Stimulated activated CD8-positive, alpha-beta memory T cell treated with anti-CD3 and anti-CD28 coated beads, Interleukin-4, amount 100 ng/mL, for 48 hours (primary cell): ENCODE data around the gene C5AR2.
"Not testable (repeated sequence)": the region's sequence is repeated elsewhere in the genome, so short reads cannot be mapped to it uniquely, and the experiment has no call there.

Source experiments
- DNase-seq: peaks from one replicate; pipeline ENCODE4 v3.0.0-alpha.2; 2020

The C5AR2 gene

DNA sequence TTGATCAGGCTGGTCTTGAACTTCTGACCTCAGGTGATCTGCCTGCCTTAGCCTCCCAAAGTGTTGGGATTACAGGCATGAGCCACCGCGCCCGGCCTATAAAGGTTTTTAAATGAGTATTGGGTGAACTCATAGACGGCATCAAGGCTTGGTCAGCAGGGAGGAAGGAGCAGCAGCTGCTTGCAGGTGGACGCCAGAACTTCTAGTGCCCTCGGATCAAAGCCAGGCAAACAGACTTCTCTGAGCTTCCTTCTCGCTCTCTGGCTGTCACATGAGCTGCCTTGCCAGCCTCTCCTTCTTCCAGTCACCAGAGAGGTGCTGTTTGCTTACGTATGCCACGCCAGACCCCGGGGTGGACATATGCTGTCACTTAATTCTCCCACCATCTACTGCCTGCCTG, 33.5 kb downstream of the C5AR2 start:
- not testable (repeated sequence) for DNase-seq

DNA sequence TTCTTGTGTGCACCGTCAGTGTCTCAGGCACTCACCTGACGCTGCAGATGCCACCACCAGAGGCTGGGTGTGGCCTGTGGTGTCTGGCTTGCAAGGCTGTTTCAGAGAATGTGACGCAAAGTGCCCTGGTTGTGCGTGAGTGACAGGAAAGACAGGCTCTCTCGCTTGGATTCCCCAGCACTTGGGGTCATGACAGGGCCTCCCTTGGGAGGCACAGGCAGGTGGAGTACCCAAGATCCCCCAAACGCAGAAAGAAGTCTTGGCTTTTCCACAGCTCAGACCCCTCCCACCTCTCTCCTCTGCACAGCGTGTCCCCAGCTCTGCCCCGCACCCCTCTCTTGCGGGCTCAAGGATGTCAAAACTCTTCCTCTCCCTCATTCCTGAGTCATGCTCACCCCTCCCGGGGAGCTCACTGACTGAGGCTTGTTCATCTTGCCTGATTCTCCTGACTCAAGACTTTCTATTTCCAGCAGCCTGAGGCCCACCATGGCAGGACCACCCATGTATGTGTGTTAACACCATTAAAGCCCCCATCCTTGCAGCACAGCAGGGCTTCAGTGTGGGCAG, 38.2 kb downstream of the C5AR2 start:
- no peak for DNase-seq

DNA sequence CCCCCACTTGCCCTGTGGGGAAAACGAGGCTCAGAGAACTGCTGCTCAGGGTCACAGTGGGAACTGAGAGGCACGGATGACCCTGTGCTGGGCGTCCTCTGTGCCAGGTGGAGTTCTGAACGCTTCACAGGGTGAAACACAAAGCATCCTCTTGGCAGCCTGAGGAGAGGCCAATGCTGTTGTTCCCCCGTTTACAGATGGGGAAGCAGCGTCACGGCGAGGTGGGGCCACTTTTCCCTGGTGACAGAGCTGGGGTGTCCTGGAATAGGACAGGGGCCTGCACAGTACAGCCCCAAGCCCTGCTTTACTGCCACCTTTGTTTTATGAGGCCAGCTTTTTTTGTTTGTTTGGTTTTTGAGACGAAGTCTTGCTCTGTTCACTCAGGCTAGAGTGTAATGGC, 39.3 kb downstream of the C5AR2 start:
- no peak for DNase-seq

DNA sequence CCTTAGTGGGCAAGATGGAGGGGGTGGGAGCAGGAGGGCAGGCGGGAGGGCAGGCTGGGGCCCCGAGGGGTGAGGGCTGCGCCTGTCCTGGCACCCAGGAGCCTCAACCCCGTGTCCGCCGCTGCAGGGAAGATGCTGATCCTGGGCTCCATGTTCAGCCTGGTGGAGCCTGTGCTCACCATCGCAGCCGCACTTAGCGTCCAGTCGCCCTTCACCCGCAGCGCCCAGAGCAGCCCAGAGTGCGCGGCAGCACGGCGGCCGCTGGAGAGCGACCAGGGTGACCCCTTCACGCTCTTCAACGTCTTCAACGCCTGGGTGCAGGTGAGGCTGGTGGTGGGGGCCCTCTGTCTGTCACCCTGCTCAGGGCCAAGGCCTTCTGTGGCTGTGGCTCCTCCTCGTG, 40.6 kb downstream of the C5AR2 start:
- DNase-seq, result no peak

DNA sequence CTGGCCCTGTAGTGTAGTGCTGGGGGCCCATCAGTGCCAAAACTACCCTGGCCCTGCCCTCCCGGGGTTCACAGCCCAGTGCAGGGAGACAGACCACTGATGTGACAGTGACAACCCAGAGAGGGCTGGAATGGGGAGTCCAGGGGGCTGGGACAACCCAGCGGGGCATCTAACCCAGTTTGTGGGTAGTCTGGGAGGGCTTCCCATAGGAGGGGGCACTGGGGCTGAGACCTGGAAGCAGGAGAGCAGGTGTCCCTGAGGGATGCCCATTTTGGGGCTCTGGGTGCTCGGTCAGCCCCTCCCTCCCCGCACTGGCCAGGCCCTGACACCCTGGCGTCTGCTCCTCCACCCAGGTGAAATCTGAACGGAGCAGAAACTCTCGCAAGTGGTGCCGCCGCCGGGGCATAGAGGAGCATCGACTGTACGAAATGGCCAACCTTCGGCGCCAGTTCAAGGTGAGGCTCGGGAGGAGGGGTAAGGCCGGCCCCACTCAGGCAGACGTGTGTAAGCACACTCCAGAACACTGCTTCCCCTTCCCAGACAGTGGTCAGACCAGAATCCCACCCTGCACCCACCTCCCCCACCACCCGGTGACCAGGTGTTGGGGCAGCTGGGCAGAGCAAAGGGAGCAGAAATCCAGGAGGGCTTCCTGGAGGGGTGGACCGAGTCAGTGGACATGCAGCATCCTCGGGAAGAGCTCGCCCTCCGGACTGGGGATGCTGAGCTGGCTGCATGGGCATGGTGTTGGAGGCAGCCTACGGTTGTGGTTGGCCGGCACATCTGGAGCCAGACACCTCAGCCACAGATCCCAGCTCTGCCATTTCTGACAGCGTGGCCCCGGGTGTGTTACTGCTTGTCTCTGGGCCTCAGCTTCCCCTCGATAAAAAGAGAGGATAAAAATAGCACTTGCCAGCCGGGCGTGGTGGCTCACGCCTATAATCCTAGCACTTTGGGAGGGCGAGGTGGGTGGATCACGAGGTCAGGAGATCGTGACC, 41.6 kb downstream of the C5AR2 start:
- no peak for DNase-seq

DNA sequence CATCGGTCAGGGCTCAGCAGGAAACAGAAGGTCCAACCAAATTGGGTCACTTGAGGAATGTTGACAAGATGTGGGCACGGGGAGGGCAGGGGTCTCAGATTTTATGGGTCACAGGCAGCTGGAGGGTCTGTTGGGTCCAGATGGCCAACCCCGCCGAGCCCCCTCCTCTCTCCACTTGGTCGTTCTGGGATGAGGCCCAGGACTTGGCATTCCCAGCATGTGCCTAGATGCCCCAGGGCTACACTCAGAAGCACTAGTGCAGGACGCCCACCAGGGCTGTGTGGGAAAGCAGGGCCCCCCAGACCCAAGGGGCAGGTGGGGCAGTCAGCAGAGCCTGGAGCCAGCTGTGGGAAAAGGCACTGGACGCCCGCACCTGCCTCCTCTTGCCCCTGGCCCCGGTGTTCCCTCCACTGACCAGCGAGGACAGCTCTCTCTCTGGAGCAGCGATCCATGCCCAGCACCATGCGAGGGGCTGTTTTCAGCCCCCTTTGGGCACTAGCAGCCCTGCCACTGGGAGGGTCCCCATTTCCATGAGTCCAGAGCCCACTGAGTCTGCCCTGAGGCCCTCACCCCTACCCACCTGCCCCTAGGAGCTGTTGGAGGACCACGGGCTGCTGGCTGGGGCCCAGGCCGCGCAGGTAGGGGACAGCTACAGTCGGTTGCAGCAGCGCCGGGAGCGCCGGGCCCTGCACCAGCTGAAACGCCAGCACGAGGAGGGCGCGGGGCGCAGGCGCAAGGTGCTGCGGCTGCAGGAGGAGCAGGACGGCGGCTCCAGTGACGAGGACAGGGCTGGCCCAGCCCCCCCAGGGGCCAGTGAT, 43.1 kb downstream of the C5AR2 start:
- no peak for DNase-seq

DNA sequence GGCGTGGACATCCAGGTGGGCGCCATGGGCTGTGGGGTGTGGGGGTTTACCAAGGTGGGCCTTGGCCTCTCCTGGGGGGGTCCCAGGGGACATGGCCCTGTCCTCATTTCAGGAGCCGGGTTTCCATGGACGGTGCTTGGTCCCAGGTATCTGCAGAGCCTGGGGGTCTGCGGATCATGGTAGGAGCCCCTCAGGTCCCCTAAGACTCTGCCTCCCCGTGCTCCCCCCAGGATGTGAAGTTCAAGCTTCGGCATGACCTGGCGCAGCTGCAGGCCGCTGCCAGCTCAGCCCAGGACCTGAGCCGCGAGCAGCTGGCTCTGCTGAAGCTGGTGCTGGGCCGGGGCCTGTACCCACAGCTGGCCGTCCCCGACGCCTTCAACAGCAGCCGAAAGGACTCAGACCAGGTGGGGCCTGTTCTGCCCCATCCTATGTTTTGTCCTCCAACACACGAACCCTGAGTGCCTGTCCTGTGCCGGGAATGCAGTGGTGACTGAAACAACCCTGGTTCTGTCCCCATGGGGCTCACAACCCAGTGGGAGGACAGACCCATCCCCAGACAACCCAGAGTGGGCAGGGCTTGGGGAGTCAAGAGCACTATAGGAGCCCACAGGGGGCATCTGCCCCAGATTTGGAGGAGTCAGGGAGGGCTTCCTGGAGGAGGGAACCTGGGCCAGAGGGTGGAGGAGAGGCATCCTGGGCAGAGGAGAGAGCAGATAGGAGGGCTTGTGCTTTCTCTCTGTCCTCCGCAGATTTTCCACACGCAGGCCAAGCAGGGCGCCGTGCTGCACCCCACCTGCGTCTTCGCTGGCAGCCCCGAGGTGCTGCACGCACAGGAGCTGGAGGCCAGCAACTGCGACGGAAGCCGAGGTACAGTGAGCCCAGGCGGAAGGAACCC, 44.0 kb downstream of the C5AR2 start:
- no peak for DNase-seq

DNA sequence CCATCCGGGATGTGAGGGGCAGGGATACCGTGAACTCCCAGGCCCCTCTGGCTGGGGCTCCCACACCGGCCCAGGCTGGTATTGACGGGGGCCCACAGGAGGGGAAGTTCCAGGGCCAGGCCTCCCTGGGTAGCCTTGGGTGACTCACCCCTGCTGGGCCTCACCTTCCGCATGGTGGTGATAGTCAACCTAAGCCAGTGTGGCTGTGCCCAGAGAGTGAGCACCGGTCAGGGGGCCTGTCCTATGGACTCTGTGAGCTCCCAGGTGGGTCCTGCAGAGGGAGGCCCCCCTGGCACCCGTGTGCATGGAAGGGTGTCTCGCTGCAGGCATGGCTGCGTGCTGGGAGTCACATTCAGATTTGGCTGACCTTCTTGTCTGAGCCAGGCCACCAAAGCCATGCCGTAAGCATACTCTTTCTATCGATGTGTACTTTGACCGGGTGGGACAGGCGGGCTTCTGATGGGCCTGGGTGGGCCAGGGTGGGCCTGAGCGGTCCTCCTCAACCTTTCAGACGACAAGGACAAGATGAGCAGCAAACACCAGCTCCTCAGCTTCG, 44.7 kb downstream of the C5AR2 start:
- DNase-seq, result no peak

DNA sequence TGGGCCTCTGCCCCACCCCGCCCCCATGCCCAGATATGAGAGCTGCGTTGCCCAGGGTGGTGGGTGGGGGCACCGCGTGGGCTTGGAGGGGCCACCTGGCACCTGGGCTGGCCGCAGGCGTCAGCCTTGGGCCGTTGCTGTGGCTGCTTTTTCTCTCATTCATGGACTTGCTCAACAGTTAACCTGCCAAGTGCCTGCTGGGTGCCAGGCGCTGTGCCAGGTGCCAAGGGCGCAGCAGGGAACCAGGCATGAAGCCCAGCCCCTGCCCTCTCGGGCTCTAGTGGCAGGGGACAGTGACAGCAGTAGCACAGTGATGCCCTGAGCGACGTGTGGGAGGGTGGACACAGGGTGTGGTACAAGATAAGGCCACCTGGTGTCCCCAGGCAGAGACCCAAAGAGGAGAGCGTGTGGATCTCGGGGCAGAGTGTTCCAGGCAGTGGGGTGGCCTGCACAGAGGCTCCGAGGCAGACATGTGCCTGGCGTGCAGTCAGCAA, 45.3 kb downstream of the C5AR2 start:
- no peak for DNase-seq

DNA sequence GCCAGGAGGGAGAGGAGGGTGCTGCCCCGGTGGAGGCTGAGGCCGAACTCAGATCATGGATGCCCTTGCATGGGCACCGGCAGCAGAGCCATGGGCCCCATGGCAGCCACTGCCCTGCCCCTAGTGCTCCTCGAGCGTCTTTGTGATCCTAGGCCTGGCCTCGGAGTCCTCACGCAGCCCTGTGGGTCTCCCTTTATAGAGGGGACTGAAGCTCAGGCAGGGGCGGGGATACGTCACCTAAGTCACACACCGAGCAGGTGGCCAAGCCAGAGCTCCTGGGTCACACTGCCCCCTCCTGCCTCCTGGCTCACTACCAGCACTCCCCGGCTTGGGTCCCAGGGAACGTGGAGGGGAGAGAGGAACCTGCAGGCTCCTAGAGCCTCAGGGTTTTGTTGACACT, 45.8 kb downstream of the C5AR2 start:
- no peak for DNase-seq

DNA sequence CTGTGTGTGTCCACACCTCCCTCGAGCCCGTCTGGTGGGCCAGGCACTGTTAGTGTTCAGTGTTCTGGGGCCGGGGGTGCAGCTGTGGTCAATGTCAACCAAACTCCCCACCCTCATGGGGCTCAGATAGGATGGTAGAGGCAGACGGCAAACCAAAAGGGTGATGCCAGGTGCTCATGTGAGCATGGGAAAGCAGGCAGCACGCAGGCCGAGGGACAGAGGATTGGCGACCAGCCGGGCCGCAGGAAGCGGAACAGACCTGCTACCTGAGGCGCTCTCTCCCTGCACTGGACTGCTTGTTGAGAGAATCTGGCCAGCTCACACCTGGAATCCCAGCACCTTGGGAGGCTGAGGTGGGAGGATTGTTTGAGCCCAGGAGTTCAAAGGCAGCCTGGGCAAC, 46.3 kb downstream of the C5AR2 start:
- no peak for DNase-seq

DNA sequence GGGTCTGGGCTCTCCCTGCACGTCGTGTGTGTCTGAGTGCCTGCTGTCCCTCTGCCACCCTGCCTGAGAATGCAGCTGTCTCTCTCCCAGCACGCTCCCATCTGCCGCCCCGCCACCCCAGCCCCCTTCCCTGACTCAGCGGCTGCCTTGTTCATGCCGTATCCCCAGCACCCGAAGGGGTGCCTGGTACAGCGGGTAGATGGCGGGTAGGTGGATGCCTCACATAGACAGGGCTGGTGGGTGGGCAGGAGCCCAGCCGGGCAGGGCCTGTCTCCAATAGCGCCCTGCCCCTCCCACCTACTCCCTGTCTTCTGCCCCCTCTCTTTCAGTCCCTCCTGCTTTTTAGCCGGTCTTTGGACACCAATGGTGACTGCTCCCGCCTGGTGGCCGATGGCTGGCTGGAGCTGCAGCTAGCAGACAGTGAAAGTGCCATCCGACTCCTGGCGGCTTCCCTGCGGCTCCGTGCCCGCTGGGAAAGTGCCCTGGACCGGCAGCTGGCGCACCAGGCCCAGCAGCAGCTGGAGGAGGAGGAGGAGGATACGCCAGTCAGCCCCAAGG, 47.5 kb downstream of the C5AR2 start:
- no peak for DNase-seq

DNA sequence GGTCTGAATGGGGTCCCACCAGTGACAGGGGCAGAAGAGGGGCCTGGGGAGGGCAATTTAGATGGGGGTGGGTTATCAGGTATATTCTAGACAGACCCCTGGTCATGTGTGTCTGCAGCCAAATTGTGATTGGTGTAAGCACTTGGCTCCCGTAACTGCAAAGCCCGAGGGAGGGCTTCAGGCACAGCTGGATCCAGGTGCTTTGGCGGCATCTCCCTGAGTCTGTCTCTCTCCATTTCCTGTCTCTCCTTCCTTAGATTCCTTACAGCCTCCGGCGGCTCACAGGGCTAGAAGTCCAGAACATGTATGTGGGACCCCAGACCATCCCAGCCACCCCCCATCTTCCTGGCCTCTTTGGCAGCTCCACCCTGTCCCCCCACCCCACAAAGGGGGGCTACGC, 48.6 kb downstream of the C5AR2 start:
- DNase-seq, result no peak

DNA sequence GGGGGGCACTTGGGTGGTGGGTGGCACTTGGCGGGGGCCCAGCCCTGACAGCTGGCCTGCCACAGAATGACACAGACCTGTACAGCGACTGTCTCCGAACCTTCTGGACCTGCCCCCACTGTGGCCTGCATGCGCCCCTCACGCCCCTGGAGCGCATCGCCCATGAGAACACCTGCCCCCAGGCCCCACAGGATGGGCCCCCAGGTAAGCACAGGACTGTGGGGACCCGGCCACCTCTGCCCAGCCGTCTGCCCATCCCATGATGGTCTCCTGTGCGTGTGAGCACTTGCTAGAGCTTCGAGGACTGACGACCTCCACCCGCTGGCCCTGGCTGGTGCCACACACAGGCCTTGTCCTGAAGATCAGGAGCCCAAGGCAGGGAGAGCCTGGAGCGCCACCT, 49.1 kb downstream of the C5AR2 start:
- DNase-seq, result no peak

DNA sequence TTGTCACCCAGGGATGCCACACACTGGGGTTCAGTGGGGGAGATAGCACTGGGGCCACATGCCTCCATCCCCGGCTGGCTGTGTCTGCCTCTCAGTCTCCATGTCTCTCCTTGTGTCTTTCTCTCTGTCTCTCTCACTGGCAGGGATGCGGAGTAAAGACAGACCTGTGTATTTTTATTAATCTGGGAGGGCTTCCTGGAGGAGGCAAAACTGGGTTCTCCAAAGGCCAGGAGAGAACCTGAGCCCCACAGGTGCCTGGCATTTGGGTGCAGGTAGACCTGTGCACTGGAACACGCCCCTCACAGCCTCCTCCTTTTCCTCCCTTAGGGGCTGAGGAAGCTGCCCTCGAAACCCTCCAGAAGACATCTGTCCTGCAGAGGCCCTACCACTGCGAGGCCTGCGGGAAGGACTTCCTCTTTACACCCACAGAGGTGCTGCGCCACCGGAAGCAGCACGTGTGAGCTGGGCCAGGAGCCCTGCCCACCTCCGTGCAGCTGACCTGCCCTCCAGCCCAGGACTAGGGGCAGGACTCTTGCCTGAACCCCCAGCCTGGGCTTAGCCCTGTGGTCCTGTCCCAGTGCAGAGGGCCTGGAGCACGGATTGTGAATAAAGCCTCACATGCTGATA, 49.8 kb downstream of the C5AR2 start:
- DNase-seq, result peak; percentile 30

DNA sequence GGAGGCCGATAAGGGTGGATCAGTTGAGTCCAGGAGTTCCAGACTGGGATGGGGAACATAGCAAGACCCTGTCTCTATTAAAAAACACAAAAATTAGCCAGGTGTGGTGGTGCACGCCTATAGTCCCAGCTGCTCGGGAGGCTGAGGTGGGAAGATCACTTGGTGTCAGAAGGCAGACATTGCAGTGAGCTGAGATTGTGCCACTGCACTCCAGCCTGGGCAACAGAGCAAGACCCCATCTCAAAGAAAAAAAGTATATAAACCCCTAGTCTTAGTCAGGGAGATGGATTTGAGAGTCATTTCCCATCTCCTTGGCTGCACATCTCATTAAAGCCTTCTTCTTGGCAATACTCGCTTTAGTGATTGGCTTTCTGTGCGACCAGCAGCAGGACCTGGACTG, 51.9 kb downstream of the C5AR2 start:
- not testable (repeated sequence) for DNase-seq

DNA sequence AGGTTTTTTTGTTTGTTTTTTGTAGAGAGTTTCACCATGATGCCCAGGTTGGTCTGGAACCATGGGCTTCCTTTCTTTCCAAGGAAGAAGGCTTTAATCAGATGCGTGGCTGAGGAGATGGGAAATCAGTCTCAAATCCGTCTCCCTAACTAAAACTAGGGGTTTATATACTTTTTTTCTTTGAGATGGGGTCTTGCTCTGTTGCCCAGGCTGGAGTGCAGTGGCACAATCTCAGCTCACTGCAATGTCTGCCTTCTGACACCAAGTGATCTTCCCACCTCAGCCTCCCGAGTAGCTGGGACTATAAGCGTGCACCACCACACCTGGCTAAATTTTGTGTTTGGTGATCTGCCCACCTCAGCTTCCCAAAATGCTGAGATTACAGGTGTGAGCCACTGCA, 52.6 kb downstream of the C5AR2 start:
- DNase-seq, result not testable (repeated sequence)

DNA sequence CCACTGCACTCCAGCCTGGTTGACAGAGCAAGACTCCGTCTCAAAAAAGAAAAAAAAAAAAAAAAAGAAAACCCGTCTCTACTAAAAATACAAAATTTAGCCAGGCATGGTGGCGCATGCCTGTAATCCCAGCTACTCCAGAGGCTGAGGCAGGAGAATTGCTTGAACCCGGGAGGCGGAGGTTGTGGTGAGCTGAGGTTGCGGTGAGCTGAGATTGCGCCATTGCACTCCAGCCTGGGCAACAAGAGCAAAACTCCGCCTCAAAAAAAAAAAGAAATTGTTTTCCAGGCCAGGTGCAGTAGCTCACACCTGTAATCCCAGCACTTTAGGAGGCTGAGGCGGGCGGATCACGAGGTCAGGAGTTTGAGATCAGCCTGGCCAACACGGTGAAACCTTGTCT, 54.6 kb downstream of the C5AR2 start:
- DNase-seq, result not testable (repeated sequence)

DNA sequence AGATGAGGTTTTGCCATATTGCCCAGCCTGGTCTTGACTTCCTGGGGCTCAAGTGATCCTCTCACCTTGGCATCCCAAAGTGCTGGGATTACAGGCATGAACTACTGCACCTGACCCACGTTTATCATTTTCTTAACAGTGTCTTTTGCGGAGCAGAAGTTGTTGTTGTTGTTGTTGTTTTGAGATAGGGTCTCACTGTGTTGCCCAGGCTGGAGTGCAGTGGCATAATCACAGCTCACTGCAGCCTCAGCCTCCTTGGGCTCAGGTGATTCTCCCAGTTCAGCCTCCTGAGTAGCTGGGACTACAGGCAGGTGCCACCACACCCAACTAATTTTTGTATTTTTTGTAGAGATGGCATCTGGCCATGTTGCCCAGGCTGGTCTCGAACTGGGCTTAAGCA, 55.6 kb downstream of the C5AR2 start:
- DNase-seq, result not testable (repeated sequence)

DNA sequence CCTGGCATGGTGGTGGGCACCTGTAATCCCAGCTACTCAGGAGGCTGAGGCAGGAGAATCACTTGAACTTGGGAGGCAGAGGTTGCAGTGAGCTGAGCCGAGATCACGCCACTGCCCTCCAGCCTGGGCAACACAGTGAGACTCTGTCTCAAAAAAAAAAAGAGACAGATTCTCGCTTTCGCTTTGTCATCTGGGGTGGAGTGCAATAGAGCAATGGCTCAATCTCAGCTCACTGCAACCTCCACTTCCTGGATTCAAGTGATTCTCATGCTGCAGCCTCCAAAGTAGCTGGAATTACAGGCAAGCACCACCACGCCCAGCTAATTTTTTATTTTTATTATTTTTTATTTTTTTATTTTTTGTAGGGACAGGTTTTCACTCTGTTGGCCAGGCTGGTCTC, 56.7 kb downstream of the C5AR2 start:
- not testable (repeated sequence) for DNase-seq

DNA sequence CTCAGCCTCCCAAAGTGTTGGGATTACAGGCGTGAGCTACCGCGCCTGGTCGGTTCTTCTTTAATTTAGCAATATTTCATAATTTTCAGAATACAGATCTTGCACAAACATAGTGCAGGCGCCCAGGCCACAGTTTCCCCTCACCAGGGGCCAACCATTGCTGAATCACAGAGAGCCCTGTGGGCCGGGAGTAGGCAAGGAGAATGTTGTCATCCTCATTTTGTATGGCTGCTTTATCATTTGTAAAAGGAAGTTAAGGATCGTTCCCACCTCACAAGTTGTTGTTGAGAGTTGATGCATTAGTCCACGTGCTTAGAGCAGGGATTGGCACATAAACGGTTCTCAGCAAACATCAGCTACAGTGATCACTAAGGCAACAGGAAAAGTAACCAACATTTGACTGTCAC, 57.2 kb downstream of the C5AR2 start:
- DNase-seq, result no peak
